NCI-H748 (cell line): Measurements from ENCODE around the gene GOLGA1.
"Not testable (repeated sequence)": the region's sequence is repeated elsewhere in the genome, so short reads cannot be mapped to it uniquely, and the experiment has no call there.

Experiments used
- DNase-seq: peaks from one replicate; lab custom pipeline; 2025; ENCODE audit not compliant: unreplicated experiment; lab: John Stamatoyannopoulos, UW

The GOLGA1 gene

DNA sequence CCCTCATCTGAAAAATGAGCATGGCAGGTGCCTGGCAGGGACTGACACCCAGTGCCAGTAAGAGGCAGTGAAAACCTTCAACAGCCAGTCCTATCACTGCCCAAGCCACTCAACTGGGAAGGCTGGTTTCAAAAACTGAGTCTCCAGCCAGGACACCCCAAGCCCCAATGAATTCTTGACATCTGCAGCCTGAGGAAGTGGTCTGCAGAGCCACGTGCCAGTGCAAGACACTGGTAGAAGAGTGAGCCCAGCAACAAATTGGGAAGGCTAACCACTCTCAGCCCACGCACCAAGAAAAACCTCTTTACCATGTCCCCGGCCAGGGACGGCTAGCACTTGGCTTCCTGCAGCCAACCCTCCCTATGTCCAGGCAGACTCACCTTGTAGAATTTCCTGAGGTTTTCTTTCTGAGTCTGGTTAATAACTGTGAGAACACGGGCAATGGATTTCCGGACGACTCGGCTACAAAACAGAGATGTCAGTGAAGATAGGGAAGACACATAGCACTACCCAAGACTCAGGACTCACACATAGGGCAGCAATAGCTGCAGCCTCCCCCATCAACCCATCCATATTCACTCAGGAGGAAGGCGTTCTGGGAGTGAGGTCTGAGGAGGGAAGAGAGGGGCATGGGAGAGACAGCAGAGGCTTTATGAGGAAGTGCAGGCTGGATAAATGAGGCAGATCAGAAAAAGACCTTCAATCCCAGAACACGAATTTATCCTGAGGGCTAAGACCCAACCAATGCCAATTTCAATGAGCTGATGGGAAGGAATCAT, 80.9 kb downstream of the GOLGA1 start:
- no peak for DNase-seq

DNA sequence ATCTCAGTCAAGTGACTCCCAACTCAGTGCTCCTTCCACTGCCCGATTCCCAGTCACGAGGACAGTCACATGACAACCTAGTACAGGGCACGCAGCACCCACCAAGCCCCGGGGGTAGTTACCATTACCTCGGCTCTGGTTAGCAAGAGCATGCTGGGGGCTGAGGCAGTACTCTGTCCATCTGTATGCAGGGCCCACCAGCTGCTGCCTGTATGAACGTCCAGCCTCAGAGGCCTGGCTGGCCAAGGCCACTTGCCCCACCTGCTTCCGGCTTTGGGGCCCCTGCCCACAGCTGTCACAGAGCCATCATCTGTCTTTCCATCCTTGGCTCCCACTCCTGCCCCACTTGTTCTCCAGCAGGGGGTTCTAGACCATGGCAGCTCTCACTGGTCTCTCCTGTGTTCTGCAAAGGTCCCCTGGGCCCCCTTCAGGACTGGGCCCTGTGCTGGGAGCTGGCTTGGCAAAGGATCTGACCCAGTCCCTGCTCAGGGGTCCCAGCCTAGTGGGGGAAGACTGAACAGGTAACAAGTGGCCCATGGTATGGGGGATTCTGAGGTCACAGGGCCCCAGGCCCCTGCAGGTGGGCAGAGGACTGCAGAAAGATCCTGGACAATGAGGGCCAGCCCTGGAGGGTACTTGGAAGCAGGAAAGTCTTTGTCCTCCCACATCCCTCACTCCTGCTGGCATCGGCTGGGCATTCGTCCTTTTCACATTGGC, 82.4 kb downstream of the GOLGA1 start:
- DNase-seq: no peak

- no peak for DNase-seq
These were observed 83.2 kb downstream of the GOLGA1 start for GRCh38 chr9:124857533-124858162.

- DNase-seq: peak; percentile 22
These were observed 84.7 kb downstream of the GOLGA1 start for GRCh38 chr9:124855944-124856765.

DNA sequence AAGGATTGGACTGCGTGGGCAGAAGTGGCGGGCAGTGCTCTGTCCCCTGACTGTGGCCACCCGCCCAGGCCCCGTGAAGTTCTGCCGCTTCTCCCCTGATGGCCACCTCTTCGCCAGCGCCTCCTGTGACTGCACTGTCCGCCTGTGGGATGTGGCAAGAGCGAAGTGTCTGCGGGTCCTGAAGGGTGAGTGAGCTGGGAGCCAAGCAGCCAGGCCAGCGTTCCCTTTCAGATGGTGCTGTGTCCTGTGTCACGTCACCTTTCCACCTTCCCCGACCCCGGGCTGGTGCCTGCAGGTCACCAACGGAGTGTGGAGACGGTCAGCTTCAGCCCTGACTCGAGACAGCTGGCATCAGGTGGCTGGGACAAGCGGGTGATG, 85.3 kb downstream of the GOLGA1 start:
- no peak for DNase-seq

DNA sequence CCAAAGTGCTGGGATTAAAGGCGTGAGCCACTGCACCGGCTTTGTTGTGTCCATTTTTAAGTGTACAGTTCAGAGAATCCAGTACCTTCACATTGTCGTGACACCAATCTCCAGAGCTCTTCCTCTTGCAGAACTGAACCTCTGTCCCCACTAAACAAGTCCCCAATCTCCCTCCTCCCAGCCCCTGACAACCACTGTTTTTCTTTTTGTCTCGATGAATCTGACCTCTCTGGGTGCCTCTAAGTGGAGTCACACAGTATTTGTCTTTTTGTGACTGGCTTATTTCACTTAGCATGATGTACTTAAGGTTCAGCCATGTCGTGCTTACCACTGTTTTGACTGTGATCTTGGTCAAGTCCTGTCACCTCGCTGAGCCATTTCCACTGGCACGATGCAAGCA, 86.1 kb downstream of the GOLGA1 start:
- DNase-seq: no peak

DNA sequence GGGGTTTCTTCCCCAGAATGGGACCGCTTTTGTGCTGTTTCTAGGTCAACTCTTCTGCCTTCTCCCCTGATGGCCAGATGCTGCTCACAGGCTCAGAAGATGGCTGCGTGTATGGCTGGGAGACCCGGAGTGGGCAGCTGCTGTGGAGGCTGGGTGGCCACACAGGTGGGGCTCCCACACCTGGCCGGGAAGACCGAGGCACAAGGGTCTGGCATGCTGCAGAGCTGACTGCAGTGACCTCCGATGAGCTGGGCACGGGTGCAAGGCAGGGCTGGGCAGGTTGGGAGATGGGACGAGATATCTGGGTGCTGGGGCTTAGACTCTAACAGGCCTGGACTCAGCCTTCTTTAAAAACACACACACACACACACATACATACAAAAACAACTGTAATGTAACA, 86.7 kb downstream of the GOLGA1 start:
- DNase-seq: no peak

DNA sequence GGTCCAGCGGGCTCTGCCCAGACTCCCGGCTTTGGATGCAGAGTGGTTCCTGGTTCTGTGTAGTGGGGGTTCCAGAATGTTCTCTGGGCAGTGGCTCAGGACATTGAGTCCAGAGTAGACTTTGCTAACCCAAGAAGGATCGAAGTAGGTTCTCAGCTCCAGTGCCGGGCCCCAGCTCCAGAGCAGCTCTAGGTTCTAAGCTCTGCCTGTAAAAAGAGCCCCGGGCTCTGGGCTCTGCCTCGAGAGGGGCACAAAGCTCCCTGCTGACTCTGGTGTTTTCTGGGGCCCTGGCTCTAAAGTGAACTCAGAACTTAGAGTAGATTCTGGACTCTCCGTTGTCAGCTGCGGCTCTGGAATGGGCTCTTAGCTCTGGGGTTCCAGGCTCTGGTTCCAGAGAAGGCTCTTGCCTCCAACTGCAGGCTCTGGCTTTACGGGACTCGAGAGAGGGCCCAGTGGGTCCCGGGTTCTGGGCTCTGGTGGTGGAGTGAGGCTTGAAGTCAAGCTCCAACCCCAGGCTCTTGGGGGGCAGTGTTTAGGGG, 87.2 kb downstream of the GOLGA1 start:
- peak; percentile 31 for DNase-seq

GRCh38 chr9:124852829-124853531, 87.9 kb downstream of the GOLGA1 start, which contains the start of gene WDR38:
Gene WDR38 (plus strand): TSS chr9:124853460. CDS start chr9:124853532, 72 bp downstream.
- peak; percentile 88 for DNase-seq

- no peak for DNase-seq
These were observed 88.6 kb downstream of the GOLGA1 start for GRCh38 chr9:124852121-124852828.

GRCh38 chr9:124849801-124850200, 91.1 kb downstream of the GOLGA1 start:
- no peak for DNase-seq

- no peak for DNase-seq
These were observed 93.9 kb downstream of the GOLGA1 start for GRCh38 chr9:124846969-124847368.

DNA sequence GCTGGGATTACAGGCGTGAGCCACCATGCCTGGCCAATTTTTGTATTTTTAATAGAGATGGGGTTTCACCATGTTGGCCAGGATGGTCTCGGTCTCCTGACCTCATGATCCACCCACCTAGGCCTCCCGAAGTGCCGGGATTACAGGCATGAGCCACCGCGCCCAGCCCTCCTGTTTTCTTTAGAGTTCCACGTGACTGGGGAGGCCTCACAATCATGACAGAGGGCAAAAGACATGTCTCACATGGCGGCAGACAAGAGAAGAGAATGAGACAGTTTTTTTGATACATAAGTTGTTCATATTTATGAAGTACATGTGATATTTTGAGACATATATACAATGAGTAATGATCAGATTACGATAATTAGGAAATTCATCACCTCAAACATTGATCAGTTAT, 94.4 kb downstream of the GOLGA1 start:
- DNase-seq: not testable (repeated sequence)

GRCh38 chr9:124844291-124844690, 96.6 kb downstream of the GOLGA1 start:
- no peak for DNase-seq

DNA sequence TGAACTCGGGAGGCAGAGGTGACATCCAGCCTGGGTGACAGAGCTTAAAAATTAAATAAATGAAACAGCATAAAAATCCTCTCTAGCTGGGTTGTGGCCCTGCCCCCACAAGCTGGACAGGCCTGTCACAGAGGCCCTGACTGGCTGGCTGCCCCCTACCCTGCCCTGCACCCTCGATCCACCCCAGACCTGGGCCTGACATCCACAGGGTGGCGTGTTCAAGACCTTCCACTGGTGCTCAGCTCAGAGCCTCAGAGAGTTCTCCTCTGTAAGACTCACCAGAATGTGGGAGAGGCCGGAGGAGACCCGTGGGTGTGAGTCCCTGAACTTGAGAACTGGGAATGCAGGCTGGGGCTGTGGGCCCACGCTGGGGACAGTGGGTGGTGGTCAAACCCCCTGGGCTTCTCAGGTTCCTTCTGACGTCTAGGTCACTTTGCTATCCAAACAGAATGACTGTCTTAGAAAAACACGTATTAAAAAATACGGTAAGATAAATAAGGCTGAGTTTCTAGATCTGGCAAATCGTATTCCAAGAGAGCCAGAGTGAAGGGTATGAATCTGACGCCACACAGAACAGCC, 97.3 kb downstream of the GOLGA1 start:
- DNase-seq: no peak

GRCh38 chr9:124841075-124841821, 99.6 kb downstream of the GOLGA1 start:
- no peak for DNase-seq

DNA sequence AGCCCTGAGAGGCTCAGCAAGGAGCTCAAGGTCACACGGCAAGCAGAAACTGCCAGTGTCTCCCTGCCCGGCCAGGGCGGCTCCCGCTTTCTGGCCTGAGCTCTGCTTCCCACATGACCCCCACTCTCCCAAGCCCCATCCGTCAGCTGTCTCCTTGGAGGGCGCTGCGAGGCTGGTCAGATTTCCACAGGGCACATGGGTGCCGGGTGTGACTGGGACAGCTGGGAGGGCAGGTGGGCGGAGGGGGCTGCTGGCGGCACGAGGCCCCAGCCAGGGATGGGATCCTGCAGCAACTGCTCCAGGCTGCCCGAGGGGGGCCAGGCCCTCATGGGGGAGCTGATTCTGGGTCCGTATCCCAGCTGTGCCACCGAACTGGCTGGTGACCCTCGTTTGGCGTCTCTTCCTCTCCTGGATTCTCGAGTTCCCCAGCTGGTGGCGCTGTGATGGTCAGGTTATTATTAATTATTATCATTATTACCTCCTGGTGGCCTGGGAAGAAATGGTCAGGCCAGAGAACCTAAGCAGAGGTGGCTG, 100.5 kb downstream of the GOLGA1 start:
- DNase-seq: no peak

- DNase-seq: peak; percentile 48
These were observed 101.1 kb downstream of the GOLGA1 start for GRCh38 chr9:124839612-124840299.
